Adipocyte (in vitro differentiated cells): ENCODE measurements around the gene DRG2.

Source experiments
- DNase-seq: peaks from one replicate; pipeline ENCODE4 v3.0.0-alpha.2; 2015; ENCODE audit warnings: low read depth
- H3K27me3 ChIP-seq: replicated peaks from 2 replicates; pipeline ENCODE4 v1.7.0; 2013; ENCODE audit warnings: mild to moderate bottlenecking, low read length, moderate library complexity; ENCODE audit not compliant: control insufficient read depth, insufficient read depth
- H3K36me3 ChIP-seq: 2 replicates; pipeline ENCODE4 v1.7.0; 2013; ENCODE audit warnings: low read length, mild to moderate bottlenecking, moderate library complexity; ENCODE audit not compliant: control insufficient read depth, insufficient read depth, severe bottlenecking
- H3K4me1 ChIP-seq: 2 replicates; pipeline ENCODE4 v1.7.0; 2013; ENCODE audit warnings: mild to moderate bottlenecking, low read length, moderate library complexity; ENCODE audit not compliant: control insufficient read depth, insufficient read depth
- H3K4me3 ChIP-seq: 2 replicates; pipeline ENCODE4 v1.7.0; 2013; ENCODE audit warnings: mild to moderate bottlenecking, low read length, moderate library complexity
- H3K9ac ChIP-seq: 2 replicates; pipeline ENCODE4 v1.7.0; 2013; ENCODE audit warnings: mild to moderate bottlenecking, low read length, moderate library complexity
- H3K9me3 ChIP-seq: 2 replicates; pipeline ENCODE4 v1.7.0; 2013; ENCODE audit warnings: mild to moderate bottlenecking, low read length, moderate library complexity; ENCODE audit not compliant: control insufficient read depth

The DRG2 gene

GRCh38 chr17:18146980-18147379, 59.2 kb downstream of the DRG2 start:
- DNase-seq, result no peak
- H3K36me3 ChIP-seq, result no peaks in the 10 kb centered on the region
- no peak overlapping the region for H3K9ac ChIP-seq
- H3K27me3 ChIP-seq, result no peaks in the 10 kb centered on the region
- no peak overlapping the region for H3K4me3 ChIP-seq
- no peaks in the 10 kb centered on the region for H3K4me1 ChIP-seq
- no peaks in the 10 kb centered on the region for H3K9me3 ChIP-seq

- no peak for DNase-seq
- Histone ChIP-seq H3K9ac (no peak overlapping the region), H3K4me3 (no peak overlapping the region), H3K4me1 (no peaks in the 10 kb centered on the region), H3K27me3 (no peaks in the 10 kb centered on the region), H3K9me3 (no peaks in the 10 kb centered on the region), H3K36me3 (no peaks in the 10 kb centered on the region)
These were observed 60.8 kb downstream of the DRG2 start for GRCh38 chr17:18148586-18148985.

DNA sequence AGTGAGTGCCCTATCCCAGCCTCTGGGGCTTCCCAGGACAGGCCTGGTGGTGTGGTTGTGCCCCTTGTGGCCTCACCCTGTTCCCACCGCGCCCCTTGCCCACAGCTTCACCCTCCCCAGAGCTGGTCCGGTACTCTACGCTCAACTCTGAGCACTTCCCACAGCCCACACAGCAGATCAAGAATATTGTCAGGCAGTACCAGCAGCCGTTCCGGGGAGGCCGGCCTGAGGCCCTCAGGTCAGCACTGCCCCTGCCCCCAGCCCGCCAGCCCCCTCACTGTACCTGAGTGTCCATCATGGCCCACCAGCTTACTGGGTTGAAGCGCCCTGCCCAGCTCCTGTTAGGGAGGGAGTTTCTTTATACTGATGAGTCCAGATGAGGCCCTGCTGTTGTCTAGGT, 63.5 kb downstream of the DRG2 start:
- no peaks in the 10 kb centered on the region for H3K4me1 ChIP-seq
- H3K27me3 ChIP-seq, result no peaks in the 10 kb centered on the region
- no peaks in the 10 kb centered on the region for H3K36me3 ChIP-seq
- H3K9ac ChIP-seq, result no peak overlapping the region
- no peak overlapping the region for H3K4me3 ChIP-seq
- no peaks in the 10 kb centered on the region for H3K9me3 ChIP-seq
- no peak for DNase-seq

DNA sequence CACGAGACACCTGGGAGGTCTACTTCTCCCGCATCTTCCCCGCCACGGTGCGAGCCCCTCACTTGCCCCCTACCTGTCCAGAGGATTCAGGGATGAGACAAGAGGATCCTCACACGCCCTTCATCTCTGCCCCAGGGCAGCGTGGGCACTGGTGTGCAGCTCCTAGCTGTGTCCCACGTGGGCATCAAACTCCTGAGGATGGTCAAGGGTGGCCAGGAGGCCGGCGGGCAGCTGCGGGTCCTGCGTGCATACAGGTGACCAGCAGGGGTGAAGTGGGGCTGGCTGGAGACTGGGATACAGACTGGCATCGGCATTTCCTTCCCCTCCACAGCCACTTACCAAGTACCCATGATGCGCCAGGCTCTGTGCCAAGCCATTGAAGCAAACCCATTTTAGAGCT, 67.4 kb downstream of the DRG2 start:
- peaks cover 7% of the 10 kb centered on the region for H3K4me1 ChIP-seq
- no peak for DNase-seq
- H3K4me3 ChIP-seq, result no peak overlapping the region
- H3K9me3 ChIP-seq, result no peaks in the 10 kb centered on the region
- H3K9ac ChIP-seq, result no peak overlapping the region
- H3K36me3 ChIP-seq, result no peaks in the 10 kb centered on the region
- no peaks in the 10 kb centered on the region for H3K27me3 ChIP-seq

DNA sequence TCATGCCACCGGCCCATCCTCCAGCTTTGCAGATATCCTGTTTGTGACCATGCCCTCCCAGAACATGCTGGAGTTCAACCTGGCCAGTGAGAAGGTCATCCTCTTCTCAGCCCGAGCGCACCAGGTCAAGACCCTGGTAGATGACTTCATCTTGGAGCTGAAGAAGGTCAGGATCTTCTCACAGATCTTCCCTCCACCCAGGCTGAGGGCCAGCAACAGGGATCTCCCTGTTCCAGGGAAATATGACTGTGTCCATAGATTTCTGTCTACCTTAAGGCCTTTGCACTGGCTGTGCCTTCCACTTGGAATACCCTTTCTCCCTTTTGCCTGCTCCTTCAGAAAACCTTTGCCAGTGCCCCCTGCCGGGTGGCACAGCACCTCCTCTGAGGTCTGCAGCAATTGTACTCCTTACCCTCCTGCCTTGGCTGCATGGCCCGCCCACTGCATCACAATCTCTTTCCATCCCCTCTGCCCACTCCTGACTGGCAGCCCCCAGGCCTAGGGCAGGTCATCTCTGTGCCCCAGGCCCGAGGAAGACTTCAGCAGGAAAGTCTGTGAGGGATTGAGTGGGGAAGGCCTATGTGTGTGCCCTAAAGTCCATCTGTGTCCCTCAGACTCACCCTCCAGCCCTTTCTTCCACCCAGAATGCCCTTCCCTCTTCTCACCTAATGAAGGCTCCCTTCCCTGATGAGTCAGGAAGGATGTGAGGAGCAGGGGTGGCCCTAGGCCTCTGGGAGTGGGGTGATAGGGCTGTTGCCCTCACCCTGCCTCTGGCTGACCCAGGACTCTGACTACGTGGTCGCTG, 68.6 kb downstream of the DRG2 start:
- H3K36me3 ChIP-seq, result no peaks in the 10 kb centered on the region
- no peak for DNase-seq
- H3K9me3 ChIP-seq, result no peaks in the 10 kb centered on the region
- H3K9ac ChIP-seq, result no peak overlapping the region
- H3K4me1 ChIP-seq, result peaks cover 13% of the 10 kb centered on the region
- no peaks in the 10 kb centered on the region for H3K27me3 ChIP-seq
- no peak overlapping the region for H3K4me3 ChIP-seq

DNA sequence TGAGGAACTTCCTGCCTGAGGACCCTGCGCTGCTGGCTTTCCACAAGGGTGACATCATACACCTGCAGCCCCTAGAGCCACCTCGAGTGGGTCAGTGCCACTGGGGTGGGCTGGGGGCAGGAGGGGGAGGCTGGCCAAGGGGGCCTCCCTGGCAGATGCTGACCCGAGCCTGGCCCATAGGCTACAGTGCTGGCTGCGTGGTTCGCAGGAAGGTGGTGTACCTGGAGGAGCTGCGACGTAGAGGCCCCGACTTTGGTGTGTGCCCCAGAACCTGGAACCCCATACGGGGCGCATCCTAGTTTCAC, 69.2 kb downstream of the DRG2 start:
- no peaks in the 10 kb centered on the region for H3K36me3 ChIP-seq
- H3K27me3 ChIP-seq, result no peaks in the 10 kb centered on the region
- no peak for DNase-seq
- peaks cover 14% of the 10 kb centered on the region for H3K4me1 ChIP-seq
- no peak overlapping the region for H3K9ac ChIP-seq
- H3K9me3 ChIP-seq, result no peaks in the 10 kb centered on the region
- no peak overlapping the region for H3K4me3 ChIP-seq
